Measurements from ENCODE around the gene PGBD1.

Gene PGBD1

GRCh38 chr6:28343898-28344677 lies 62.7 kb downstream of the PGBD1 start:
- Histone ChIP-seq H3K4me3 (ENCODE audit: low read depth, low read length, poor library complexity, severe bottlenecking) (no peak overlapping the region), H3K9me3 (ENCODE audit: low read length) (peaks cover 6% of the 10 kb centered on the region; the same call in 1 of the 2 replicates), H3K79me2 (ENCODE audit: insufficient read depth, low read length) (no peaks in the 10 kb centered on the region), H2AFZ (ENCODE audit: low read length) (no peak overlapping the region), H3K4me2 (ENCODE audit: low read length) (no peak overlapping the region), H3K27ac (ENCODE audit: low read depth, low read length, poor library complexity, severe bottlenecking) (no peak overlapping the region), H3K9me2 (ENCODE audit: low read depth, low read length) (no peaks in the 10 kb centered on the region), H3K4me1 (ENCODE audit: insufficient read depth, low read length, severe bottlenecking) (peaks cover under 1% of the 10 kb centered on the region), H3K36me3 (ENCODE audit: insufficient read depth, low read length) (no peaks in the 10 kb centered on the region; the same call in 1 of the 2 replicates), H4K20me1 (ENCODE audit: insufficient read depth, low read length) (no peaks in the 10 kb centered on the region), H3F3A (ENCODE audit: insufficient read depth, low read length) (no peaks in the 10 kb centered on the region), H3K9ac (ENCODE audit: low read length) (no peak overlapping the region), H3K27me3 (ENCODE audit: insufficient read depth, low read length) (no peaks in the 10 kb centered on the region)
- no peak for TF ChIP-seq EZH2 (IDR thresholded peaks at IDR 0.05; ENCODE audit: borderline replicate concordance, low read length)
- no peak for TF ChIP-seq CTCF (IDR thresholded peaks at IDR 0.05; ENCODE audit: low read length)

GRCh38 chr6:28345201-28345600 lies 63.8 kb downstream of the PGBD1 start:
- Histone ChIP-seq H3F3A (ENCODE audit: insufficient read depth, low read length) (no peaks in the 10 kb centered on the region), H3K4me3 (ENCODE audit: low read depth, low read length, poor library complexity, severe bottlenecking) (no peak overlapping the region), H3K9me2 (ENCODE audit: low read depth, low read length) (no peaks in the 10 kb centered on the region), H3K9ac (ENCODE audit: low read length) (no peak overlapping the region), H3K36me3 (ENCODE audit: insufficient read depth, low read length) (no peaks in the 10 kb centered on the region; the same call in 1 of the 2 replicates), H3K4me2 (ENCODE audit: low read length) (no peak overlapping the region), H3K4me1 (ENCODE audit: insufficient read depth, low read length, severe bottlenecking) (peaks cover 5% of the 10 kb centered on the region), H3K9me3 (ENCODE audit: low read length) (no peaks in the 10 kb centered on the region), H3K27ac (ENCODE audit: low read depth, low read length, poor library complexity, severe bottlenecking) (no peak overlapping the region), H3K27me3 (ENCODE audit: insufficient read depth, low read length) (no peaks in the 10 kb centered on the region), H3K79me2 (ENCODE audit: insufficient read depth, low read length) (peaks cover 1% of the 10 kb centered on the region), H4K20me1 (ENCODE audit: insufficient read depth, low read length) (no peaks in the 10 kb centered on the region), H2AFZ (ENCODE audit: low read length) (no peak overlapping the region)
- TF ChIP-seq CTCF (IDR thresholded peaks at IDR 0.05; ENCODE audit: low read length) = no peak
- no peak for TF ChIP-seq EZH2 (IDR thresholded peaks at IDR 0.05; ENCODE audit: borderline replicate concordance, low read length)

GRCh38 chr6:28347119-28347518 lies 65.7 kb downstream of the PGBD1 start:
- Histone ChIP-seq H3K36me3 (ENCODE audit: insufficient read depth, low read length) (no peaks in the 10 kb centered on the region; the same call in 1 of the 2 replicates), H3K9ac (ENCODE audit: low read length) (no peak overlapping the region), H3K27me3 (ENCODE audit: insufficient read depth, low read length) (no peaks in the 10 kb centered on the region), H3K4me3 (ENCODE audit: low read depth, low read length, poor library complexity, severe bottlenecking) (no peak overlapping the region), H3K9me2 (ENCODE audit: low read depth, low read length) (no peaks in the 10 kb centered on the region), H3K9me3 (ENCODE audit: low read length) (no peaks in the 10 kb centered on the region), H3K4me2 (ENCODE audit: low read length) (no peak overlapping the region), H4K20me1 (ENCODE audit: insufficient read depth, low read length) (no peaks in the 10 kb centered on the region), H3K27ac (ENCODE audit: low read depth, low read length, poor library complexity, severe bottlenecking) (no peak overlapping the region), H3K4me1 (ENCODE audit: insufficient read depth, low read length, severe bottlenecking) (peaks cover 19% of the 10 kb centered on the region), H3F3A (ENCODE audit: insufficient read depth, low read length) (no peaks in the 10 kb centered on the region), H2AFZ (ENCODE audit: low read length) (no peak overlapping the region), H3K79me2 (ENCODE audit: insufficient read depth, low read length) (peaks cover 16% of the 10 kb centered on the region)
- TF ChIP-seq EZH2 (IDR thresholded peaks at IDR 0.05; ENCODE audit: borderline replicate concordance, low read length) (no peak), CTCF (IDR thresholded peaks at IDR 0.05; ENCODE audit: low read length) (no peak)

Measured in OCI-LY1 (cell line).